AG08395 (cell line): ENCODE data around the gene CD9.
"Not testable (repeated sequence)": the region's sequence is repeated elsewhere in the genome, so short reads cannot be mapped to it uniquely, and the experiment has no call there.

Experiments
- DNase-seq: peaks from one replicate; pipeline ENCODE4 v3.0.0; 2012; ENCODE audit warnings: mixed read lengths, low spot score

CD9 gene, protein sequence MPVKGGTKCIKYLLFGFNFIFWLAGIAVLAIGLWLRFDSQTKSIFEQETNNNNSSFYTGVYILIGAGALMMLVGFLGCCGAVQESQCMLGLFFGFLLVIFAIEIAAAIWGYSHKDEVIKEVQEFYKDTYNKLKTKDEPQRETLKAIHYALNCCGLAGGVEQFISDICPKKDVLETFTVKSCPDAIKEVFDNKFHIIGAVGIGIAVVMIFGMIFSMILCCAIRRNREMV

DNA sequence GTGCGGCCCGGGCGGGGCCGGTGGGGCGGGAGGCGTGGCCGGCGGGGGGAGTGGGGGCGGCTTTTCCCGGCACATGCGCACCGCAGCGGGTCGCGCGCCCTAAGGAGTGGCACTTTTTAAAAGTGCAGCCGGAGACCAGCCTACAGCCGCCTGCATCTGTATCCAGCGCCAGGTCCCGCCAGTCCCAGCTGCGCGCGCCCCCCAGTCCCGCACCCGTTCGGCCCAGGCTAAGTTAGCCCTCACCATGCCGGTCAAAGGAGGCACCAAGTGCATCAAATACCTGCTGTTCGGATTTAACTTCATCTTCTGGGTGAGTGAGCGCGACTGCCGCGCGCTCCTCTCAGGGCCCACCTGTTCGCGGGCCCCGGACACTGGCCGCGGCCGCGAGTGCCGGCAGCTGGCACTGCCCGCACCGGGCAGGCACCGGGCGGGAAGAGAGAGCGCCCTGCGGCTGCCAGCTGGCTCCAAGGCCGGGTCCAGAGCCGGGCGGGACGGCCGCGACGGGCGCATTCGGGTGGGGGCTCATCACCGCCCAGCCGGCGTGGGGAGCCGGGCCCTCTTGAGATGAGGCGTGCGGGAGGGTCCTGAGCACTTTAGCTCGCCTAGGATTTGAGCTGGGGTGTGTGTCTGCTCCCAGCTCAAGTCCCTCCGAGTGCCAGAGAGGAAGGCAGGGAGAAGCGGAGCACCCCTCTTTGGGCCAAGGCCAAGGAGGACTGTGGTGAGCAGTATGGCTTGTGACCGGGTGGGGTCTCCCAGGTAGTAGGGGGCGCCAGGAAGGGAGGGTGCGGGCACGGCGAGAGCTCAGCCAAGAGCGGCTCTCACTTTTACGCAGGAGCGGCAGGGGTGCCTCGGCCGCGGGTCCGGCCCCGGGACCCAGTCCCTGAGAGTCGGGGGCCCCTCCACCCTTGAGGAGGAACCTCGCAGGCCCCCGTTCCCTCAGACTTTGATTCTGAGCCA is at the start of gene CD9:
CD9 (plus strand) TSS at position 145 of the 957 bp plus-strand sequence; CDS start at position 245, 100 bp downstream.
- DNase-seq: no peak

DNA sequence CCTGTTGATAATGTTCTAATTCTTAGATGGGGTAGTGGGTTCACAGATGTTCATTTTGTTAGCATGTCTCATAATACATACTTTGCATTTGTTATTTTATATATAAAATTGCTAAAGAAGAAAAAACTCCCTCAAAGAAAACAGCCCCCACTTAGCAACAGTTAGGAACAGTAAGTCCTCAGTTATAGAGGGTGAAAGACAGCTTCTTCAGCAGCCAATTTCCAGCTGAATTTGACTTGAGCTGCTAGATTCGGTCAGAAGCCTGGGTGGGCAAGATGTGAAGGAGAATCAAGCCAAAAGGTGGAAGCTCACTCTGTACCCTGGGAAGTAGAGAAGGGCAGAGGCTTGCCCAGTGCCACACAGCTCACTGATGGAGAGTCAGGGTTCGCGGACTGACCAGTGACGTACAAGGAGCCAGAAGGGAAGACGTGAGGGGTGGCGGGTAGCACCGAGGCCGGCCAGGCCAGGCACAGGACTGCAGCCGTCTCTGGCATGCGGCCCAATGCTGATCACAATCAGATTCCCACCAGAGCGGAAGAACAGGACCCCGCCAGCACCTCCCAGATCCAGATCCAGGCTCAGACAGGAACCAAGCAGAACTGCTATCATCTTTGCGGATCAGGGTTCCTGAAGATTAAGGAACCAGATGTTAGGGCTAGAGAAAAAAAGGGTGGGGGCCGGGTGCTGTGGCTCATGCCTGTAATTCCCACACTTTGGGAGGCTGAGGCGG is 45.3 kb upstream of the CD9 start:
- DNase-seq: no peak

DNA sequence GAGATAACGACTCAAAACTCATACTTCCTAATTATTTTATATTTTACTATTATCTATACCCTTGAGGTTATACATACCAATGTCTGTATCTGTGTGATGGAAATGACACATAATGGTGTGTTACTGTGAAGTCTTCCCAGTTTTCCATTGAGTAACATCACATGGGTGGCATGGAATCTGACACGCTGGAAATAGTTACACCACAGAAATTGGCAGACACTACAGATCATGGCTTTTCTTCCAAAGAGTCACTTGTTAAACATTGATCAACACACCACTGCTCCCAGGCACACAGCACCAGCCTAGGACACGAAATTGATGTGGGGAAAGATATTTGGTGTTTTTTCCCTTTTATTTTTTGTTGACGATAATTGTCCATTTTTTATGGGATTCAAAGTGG is 42.7 kb upstream of the CD9 start:
- no peak for DNase-seq

DNA sequence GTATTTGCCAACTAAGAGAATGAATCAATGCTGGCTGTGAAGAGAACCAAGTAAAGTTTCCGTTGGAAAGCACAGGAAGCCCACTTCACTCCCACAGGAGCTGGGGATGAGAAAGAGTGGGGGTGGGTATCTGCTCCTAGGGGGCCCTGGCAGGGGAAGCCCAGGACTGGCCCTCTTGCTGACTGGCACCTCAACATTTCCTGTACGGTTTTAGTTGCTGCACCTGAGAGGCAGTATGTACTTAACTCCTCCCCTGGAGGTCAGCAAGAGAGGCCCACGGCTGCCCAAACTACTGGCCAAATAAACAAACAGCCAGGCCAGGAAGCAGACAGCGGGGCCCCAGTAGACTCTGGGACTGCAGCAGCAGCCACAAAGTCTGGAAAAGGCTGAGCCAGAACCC is 41.9 kb upstream of the CD9 start:
- no peak for DNase-seq

DNA sequence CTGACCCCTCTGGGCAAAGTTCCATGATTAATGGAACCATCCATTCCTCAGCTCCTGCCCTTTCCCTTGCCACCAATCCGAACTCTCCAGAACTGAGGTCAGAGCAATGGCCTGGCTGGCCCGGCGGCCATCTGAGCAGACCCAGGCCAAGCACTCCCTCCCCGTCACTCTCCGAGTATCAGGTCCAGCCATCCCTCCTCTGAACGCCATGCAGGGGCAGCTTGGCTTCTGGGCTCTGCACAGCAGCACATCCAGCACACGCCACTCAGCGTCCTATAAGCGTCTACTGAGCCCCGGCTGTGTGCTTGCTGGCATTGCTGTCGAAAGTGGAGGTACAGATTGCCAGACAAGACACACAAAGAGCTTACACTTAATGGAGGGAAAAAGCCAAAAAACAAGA is 41.5 kb upstream of the CD9 start:
- DNase-seq: no peak

DNA sequence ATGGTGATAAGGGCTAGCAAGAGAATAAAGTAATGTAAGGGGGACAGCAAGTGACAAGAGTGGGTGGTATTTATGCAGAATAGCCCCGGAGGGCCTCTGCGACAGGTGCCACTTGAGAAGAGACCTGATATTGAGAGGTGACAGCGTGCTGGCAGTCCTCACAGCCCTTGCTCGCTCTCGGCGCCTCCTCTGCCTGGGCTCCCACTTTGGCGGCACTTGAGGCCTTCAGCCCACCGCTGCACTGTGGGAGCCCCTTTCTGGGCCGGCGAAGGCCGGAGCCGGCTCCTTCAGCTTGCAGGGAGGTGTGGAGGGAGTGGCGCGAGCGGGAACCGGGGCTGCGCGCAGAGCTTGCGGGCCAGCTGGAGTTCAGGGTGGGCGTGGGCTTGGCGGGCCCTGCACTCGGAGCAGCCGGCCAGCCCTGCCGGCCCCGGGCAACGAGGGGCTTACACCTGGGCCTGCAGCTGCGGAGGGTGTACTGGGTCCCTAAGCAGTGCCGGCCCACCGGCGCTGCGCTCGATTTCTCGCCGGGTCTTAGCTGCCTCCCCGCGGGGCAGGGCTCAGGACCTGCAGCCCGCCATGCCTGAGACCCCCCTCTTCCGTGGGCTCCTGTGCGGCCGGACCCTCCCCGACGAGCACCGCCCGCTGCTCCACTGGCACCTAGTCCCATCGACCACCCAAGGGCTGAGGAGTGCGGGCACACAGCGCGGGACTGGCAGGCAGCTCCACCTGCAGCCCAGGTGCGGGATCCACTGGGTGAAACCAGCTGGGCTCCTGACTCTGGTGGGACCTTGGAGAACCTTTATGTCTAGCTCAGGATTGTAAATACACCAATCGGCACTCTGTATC is 40.8 kb upstream of the CD9 start:
- DNase-seq: not testable (repeated sequence)

DNA sequence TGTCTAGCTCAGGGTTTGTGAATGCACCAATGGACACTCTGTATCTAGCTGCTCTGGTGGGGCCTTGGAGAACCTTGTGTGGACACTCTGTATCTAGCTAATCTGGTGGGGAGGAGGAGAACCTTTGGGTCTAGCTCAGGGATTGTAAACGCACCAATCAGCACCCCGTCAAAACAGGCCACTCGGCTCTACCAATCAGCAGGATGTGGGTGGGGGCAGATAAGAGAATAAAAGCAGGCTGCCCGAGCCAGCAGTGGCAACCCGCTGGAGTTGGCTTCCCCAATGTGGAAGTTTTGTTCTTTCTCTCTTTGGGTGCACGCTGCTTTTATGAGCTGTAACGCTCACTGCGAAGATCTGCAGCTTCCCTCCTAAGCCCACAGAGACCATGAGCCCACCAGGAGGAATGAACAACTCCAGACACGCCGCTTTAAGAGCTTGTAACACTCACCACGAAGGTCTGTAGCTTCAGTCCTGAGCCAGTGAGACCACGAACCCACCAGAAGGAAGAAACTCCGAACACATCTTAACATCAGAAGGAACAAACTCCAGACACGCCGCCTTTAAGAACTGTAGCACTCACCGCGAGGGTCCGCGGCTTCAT is 40.1 kb upstream of the CD9 start:
- not testable (repeated sequence) for DNase-seq

DNA sequence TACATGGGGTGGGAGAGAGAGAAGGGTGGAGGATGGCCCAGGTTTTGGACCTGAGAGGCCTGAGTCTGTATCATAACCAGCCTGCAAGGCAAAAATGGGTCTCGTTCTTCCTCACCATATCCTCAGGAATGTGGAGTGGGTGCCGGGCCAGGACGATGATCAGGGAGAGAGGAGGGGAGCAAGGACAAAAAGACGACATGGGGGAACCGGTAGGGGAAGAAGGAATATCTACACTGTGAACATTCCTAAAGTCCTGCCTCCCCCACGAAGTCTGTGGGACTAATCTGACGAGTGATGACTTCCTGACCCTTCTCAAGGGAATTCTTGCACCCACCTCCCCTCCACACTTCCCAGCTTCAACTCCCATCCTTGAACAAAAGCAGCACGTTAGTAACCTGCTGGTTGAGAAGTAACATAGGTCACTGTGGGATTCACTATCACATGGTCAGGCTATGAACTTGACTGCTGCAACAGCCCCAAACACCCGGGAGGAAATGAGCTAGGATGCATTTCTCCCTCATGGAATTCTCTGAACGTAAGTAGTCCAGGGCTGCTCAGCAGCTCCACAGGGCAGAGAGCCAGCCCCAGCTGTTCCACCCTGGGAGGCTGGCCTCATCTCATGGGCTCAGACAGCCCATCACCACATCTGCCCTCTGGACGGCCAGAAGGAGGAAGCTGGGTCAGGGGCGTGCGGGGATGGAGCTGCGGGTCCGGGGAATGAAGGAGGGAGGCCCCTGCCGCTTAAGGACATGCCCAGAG is 38.9 kb upstream of the CD9 start:
- DNase-seq: peak; percentile 65

DNA sequence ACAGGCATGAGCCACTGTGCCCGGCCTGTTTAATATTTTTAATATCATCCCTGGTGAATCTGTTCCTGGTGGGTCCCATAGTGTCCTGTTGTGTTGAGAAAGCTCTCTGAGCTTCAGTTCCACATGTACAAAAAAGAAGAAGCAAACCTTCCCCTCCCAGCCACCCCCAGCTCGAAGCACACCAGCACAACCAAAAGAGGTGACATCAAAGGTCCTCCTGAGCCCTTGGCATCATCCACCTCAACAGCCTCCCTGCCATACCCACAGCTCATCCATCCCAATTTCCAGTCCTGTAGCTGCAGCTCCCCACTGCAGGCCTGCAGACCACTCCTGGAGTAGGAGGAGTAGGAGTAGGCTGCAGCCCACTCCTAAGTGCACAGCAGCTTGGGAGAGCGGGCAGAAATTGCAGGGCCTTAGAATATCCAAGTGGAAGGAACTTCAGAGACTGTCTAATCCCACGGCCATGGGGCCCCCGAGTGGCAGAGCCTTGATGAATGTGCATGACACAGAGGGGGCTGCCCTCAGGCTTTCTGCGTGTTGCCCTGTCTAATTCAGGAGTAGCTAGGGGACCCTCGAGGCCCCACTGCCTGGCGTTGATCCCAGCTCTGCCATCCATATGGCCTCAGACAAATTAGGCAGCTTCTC is 36.7 kb upstream of the CD9 start:
- no peak for DNase-seq

DNA sequence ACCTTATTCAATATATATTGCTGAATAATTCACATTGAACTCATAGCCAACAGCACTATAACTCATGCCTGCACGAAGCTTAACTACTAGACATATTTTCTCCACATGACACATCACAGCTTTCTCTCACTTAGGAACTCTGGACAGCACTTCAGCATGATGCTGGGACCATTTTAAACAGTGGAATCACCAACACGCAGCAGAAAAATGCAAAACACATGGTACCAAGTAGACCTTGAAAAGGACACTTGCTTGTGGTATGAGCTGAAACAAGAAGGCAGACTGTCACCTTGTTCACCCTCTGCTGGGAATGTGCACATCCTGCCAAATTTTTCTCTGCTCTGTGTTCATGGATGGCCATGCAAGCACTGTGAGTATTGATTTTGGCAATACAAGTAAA is 34.8 kb upstream of the CD9 start:
- DNase-seq: peak; percentile 55

DNA sequence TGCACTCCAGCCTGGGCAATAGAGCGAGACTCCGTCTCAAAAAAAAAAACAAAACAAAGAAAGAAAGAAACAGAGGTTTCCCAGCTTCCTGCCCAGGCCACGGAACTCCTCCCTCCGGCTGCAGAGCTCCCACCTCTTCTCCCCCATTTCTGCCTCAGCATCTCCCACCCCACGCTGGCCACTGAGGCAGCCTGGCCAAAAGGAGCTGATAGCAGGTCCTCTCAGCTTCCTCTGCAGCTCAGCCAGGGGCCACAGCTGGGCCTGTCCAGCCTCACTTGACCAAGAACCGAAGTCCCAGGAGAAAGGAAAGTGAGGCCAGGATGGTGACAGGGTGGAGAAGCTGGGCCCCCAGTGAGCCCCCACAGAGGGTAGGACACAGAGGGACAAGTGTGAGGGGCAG is 33.4 kb upstream of the CD9 start:
- DNase-seq: no peak

DNA sequence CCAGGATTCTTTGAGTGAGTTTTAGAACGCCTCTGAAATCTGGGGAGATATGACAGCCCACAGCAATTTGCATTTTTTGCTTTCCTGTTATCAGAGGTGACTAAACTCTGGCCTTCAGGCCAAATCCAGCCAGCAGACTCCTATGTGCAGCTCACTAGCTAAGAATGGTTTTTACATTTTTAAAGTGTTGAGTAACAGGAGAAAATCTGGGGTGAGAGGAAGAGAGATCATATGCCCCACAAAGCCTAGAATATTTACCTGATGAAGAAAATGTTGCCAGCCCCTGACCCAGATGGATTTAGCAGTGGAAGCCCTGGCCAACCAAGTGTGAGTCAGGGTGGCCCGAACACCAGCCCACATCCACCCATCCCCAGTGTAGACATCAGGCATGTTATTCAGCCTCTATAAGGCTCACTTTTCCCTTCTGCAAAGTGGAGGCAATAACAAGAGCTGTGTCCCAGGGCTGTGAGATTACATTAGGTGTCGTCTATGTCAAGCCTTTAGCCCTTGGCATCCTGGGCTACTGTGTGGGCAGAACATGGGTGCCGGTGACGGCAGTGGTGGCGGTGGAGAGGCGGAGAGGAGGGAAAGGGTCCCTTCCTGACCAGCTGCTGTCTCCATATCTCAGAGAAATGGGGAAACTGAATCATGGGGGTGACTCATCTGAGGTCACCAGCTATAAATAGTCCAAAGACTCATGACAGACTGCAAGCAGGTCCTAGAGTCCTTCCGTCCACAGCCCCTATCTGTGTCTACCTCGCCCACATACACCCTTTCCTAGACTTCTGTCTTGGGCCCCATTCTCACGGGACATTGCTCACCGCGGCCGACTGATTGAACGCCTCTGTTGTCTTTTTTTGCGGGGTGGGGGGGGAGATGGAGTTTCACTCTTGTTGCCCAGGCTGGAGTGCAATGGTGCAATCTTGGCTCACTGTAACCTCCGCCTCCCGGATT is 32.6 kb upstream of the CD9 start:
- DNase-seq: peak; percentile 88

DNA sequence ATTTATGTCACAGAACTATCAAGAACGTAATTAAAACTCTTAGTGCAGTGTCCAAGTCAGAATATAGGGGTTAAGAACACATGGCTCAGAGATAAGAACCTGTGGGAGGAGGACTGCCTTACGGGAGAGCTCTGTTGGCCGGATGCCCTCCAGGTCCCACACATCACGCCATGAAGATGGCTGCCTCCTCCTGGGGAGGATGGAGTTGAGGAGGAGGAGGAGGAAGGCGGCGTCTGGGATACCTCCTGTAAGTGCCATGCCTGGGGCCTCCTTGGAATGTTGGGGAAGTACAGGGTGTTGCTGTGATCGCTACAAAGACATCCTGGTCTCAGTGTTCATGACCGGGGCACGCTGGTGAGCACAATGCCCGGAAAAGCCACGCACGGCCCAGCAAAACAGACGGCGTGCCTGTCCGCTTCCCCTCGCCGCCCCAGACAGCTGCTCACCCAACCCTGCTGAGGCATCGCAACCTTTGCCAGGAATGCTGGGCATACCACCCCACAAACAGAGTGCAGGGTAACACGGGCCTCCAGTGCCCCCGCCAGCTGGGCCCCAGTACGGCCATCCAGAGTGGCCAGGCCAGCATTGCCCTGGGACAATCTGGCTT is 28.7 kb upstream of the CD9 start:
- DNase-seq: no peak

DNA sequence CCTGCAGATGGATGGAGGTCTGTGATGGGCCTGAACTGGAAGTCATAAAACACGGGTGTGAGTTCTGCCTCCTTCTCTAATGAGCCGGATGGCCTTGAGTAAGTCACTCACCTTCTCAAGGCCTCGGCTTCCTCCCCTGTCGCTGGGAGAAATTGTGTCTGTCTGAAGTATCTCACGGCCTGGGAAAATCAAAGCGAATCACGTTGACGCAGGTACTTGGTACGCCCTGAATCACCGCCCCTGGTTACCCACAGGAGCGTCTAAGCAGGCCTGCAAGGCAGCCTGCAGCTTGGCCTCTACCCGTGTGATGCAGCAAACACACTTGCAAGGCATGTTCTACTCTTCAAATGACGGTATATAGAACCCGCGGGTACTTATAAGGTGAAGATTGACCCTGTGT is 28.1 kb upstream of the CD9 start:
- no peak for DNase-seq

DNA sequence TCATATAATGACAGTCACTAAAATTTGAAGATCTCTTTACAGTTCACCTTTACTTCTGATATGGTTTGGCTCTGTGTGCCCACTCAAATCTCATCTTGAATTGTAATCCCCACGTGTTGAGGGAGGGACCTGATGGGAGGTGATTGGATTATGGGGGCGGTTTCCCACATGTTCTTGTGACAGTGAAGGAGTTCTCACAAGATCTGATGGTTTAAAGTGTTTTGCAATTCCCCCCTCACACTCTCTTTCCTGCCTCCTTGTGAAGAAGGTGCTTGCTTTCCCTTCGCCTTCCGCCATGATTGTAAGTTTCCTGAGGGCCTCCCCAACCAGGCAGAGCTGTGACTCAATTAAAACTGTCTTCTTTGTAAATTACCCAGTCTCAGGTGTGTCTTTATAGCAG is 27.3 kb upstream of the CD9 start:
- no peak for DNase-seq

DNA sequence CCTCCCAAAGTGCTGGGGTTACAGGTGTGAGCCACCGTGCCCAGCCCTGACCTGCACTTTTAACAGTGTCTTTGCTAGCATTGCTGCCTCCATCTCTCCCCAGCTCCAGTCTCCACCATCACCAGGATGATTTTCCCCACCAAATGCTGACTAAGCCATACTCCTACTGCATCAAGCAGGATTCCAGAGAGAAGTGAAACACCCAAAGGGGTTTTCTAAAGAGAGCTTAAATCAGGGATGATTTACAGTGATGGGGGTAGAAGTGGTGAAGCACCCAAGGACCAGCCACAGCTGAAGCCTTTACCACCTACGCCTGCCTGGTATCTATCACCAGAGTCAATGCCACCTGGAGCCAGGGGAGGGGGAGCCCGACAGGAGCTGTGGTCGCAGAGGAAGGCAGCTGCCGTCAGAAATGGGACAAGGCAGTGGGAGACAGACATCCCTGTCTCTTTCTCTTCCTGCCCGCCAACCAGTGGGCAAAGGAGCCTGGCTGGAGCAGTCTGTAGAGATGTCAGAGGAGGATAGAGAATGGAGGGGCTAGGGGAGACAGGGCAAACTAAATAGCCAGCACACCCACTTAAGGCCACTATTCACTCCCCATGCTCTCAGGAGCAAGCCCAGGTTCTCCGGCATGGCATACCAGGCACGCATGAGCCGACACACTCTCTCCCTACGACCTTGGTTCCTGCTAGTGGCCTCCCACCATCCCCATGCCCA is 22.4 kb upstream of the CD9 start:
- DNase-seq: no peak

DNA sequence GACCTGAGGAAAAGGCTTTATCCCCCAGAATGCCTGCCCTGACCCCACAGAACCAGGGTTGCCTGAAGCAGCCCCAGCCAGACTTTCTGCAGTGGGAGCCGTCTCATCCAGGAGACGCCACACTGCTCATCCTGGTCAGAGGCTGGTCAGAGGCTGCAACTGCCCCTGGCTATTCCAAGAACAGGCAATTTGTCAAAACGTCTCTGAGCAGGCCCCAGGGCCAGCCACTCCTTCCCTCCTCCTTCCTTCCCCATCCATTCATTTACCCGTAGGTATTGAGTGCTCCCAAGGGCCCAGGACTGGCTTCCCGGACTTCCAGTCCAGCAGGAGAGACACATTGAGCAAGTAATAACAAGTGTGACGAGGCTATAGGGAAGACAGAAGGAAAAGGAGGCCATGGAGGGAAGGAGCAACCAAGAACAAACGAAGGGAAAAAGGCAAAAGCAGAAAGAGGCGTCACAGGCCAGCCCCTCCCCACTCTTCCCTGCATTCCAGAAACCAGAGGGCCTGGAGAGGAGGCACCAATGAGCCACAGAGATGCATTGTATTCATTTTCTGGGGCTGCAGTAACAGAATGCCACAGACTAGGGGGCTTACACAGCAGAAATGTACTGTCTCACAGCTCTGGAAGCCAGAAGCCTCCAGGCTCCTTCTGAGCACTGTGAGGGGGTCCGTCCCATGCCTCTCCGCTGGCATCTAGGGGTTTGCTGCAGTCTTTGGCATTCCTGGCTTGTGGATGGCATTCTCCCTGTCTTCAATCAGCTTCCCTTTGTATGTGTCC is 21.0 kb upstream of the CD9 start:
- no peak for DNase-seq
